Measurements from ENCODE around the gene RAPGEF1. TPM values are rescaled to one million over a fixed set of nuclear protein-coding genes. Genes with fewer than 3 reads are reported as not detected.

RAPGEF1 gene
- total and polyA plus RNA-seq, 2 of the 13 experiments (the other 11 are each of a cell fraction or from before 2014, with no cell fraction given) = 21.2 to 38.9 TPM

GRCh38 chr9:131537946-131538345, 201.9 kb downstream of the RAPGEF1 start:
- no TSS peak for BruUV-seq (replicated peaks)
- ChIA-PET POLR2A (no interaction called here), CTCF (ENCODE audit: low intra/inter-chr PET ratio, low total read pairs) (no interaction called here)
- Histone ChIP-seq H3K36me3 (replicated peaks in 1 of 2; ENCODE audit: control insufficient read depth in 1 of 2, insufficient read depth in 2 of 2, low read length in 2 of 2) (no peaks in the 10 kb centered on the region), H4K20me1 (ENCODE audit: insufficient read depth, low read length) (no peaks in the 10 kb centered on the region), H3K27ac (ENCODE audit: extremely low read length, insufficient read depth, low read length) (no peak overlapping the region), H3K4me1 (ENCODE audit: insufficient read depth, low read length) (peaks cover 11% of the 10 kb centered on the region; the same call in 1 of the 2 replicates), H3K9me3 (ENCODE audit: low read length) (peaks cover 6% of the 10 kb centered on the region; the same call in 1 of the 2 replicates), H2AFZ (ENCODE audit: low read length) (no peak overlapping the region), H3K4me3 (replicated peaks in 1 of 3; ENCODE audit: insufficient read depth in 1 of 3, low read depth in 2 of 3, low read length in 3 of 3) (no peak overlapping the region), H3K4me2 (ENCODE audit: low read depth, low read length) (no peak overlapping the region), H3K9ac (ENCODE audit: insufficient read depth, low read depth, low read length) (no peak overlapping the region), H3K79me2 (ENCODE audit: insufficient read depth, low read length) (no peaks in the 10 kb centered on the region), H3K27me3 (ENCODE audit: control insufficient read depth in 1 of 2, insufficient read depth in 2 of 2, low read length in 2 of 2) (peaks cover 5 to 45% of the 10 kb centered on the region in 2 experiments; a peak in 4 of 5 replicates)
- FAIRE-seq (no peak), ATAC-seq (no peak), DNase-seq (ENCODE audit: low spot score) (no peak)
- 79% methylated on average over 19 of the region's 19 CpGs for WGBS (ENCODE audit: low lambda C conversion rate)
- TF ChIP-seq ZNF644 (CRISPR knock-in tag; IDR thresholded peaks at IDR 0.05; ENCODE audit: low read depth) (no peak), ZBTB39 (CRISPR knock-in tag; IDR thresholded peaks at IDR 0.05) (no peak), ZIK1 (CRISPR knock-in tag; IDR thresholded peaks at IDR 0.05; ENCODE audit: borderline replicate concordance, low read depth) (no peak), GMEB1 (CRISPR knock-in tag; IDR thresholded peaks at IDR 0.05; ENCODE audit: borderline replicate concordance) (no peak), ZNF207 (IDR thresholded peaks at IDR 0.05; ENCODE audit: borderline replicate concordance) (no peak), ZMYM3 (CRISPR knock-in tag; IDR thresholded peaks at IDR 0.05) (no peak), HNRNPL (IDR thresholded peaks at IDR 0.05; ENCODE audit: low read depth, low read length) (no peak), IRF2 (CRISPR knock-in tag; IDR thresholded peaks at IDR 0.05) (no peak), ZNF274 (CRISPR knock-in tag; IDR thresholded peaks at IDR 0.05) (no peak), GATAD2A (CRISPR knock-in tag; IDR thresholded peaks at IDR 0.05) (no peak), NRL (CRISPR knock-in tag; IDR thresholded peaks at IDR 0.05; ENCODE audit: borderline replicate concordance) (no peak), ZNF530 (CRISPR knock-in tag; IDR thresholded peaks at IDR 0.05; ENCODE audit: low read depth) (no peak), PAX8 (CRISPR knock-in tag; IDR thresholded peaks at IDR 0.05; ENCODE audit: borderline replicate concordance) (no peak), FOXJ3 (CRISPR knock-in tag; IDR thresholded peaks at IDR 0.05; ENCODE audit: borderline replicate concordance) (no peak), NFKB2 (CRISPR knock-in tag; IDR thresholded peaks at IDR 0.05; ENCODE audit: borderline replicate concordance) (no peak), ZNF441 (CRISPR knock-in tag; IDR thresholded peaks at IDR 0.05; ENCODE audit: borderline replicate concordance) (no peak), SUZ12 (IDR thresholded peaks at IDR 0.05; ENCODE audit: low read depth, low read length) (no peak), NPAS2 (CRISPR knock-in tag; IDR thresholded peaks at IDR 0.05; ENCODE audit: borderline replicate concordance) (no peak), ZNF256 (CRISPR knock-in tag; conservative IDR thresholded peaks at IDR 0.05) (no peak), BRF2 (CRISPR knock-in tag; IDR thresholded peaks at IDR 0.05) (no peak)
- intact Hi-C loops (cut with micrococcal nuclease; ENCODE audit: unreplicated experiment) = no loop called here
- in situ Hi-C loops (cut with HindIII; ENCODE audit: extremely low pct_ligation_motif_present, low pct_unique_long_range_greater_than_20kb) = no loop called here
